Muscle layer of colon (tissue), 2 donors: ENCODE measurements around the gene GRIA4.

ENCODE experiments used
- H3K27ac ChIP-seq: one replicate; pipeline ENCODE4 v1.7.0; 2013; ENCODE audit warnings: low read depth, mild to moderate bottlenecking, low read length, moderate library complexity
- H3K27me3 ChIP-seq, 2 donors: one replicate each; pipeline ENCODE4 v1.7.0; 2013; ENCODE audit warnings: low read length in 2 of 2, mild to moderate bottlenecking in 2 of 2; ENCODE audit not compliant: insufficient read depth in 2 of 2, control insufficient read depth in 1 of 2
- H3K36me3 ChIP-seq: one replicate; pipeline ENCODE4 v1.7.0; 2013; ENCODE audit warnings: mild to moderate bottlenecking, low read length; ENCODE audit not compliant: insufficient read depth
- H3K4me1 ChIP-seq: one replicate; pipeline ENCODE4 v1.7.0; 2013; ENCODE audit warnings: mild to moderate bottlenecking, low read length; ENCODE audit not compliant: insufficient read depth
- H3K4me3 ChIP-seq, 2 donors: one replicate each; pipeline ENCODE4 v1.7.0; 2013; ENCODE audit warnings: low read length in 2 of 2, low read depth in 1 of 2, mild to moderate bottlenecking in 1 of 2, moderate library complexity in 1 of 2
- H3K9ac ChIP-seq: one replicate; pipeline ENCODE4 v1.7.0; 2013; ENCODE audit warnings: low read length
- H3K9me3 ChIP-seq: one replicate; pipeline ENCODE4 v1.7.0; 2013; ENCODE audit warnings: mild to moderate bottlenecking, low read length
- donor health status: abdominal sarcoma.
- donor health status: Adenocarcinoma of cecum.

The GRIA4 gene

DNA sequence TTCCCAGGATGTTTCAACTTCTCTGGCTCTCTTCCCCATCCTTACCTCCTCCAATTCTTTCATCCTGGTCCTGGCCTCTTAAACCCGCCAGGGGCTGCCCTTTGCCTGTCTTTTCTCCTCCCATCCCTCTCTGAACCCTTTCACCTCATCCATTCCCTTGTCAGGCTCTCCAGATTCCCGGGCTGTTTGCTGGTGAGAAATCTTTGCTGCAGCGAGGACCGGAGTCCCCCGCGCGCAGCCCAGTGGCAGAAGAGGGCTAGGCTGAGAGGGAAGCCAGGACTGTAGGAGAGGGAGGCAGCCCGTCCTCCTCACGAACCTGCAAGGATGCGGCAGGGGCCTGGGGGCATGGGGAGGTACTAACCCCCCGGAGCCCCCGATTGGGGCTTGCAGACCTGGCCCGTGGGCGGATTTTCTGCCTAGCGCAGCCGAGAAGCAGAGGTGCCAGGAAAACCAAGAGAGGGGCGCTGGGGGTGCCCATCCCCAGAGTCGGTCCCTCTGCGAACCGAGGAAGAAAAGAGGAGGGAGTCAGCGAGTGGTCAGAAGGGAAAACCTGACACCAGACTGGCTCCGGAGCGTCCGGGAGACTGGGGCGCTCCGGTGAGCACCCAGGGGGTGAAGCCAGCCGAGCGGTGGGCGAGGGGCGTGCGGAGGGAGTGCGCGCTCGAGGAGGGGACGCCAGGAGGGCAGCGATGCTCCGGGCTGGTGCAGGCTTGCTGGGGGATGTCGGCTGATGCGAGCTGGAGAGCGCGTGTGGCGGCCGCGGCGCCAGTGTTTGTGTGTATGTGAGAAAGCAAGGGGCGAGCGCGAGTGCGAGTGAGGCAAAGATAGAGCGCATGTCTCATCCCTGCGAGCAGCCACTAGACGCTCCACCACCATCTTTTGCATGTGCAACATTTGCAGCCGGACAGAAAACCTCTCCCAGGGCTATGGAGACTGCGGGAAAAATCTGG is at the start of gene GRIA4:
Gene GRIA4 (plus strand): TSS at position 242 of the 950 bp plus-strand sequence. CDS start 925 bp downstream, outside the sequence.
- Histone ChIP-seq H3K27ac (no peak within 1 kb of the TSS), H3K4me3 (peak within 1 kb of the TSS; percentile 13 to 45), H3K27me3 (peaks cover 0 to 8% of the 10 kb centered on the region in 2 donors), H3K9ac (no peak within 1 kb of the TSS), H3K4me1 (peaks cover 5% of the 10 kb centered on the region), H3K36me3 (no peaks in the 10 kb centered on the region), H3K9me3 (no peaks in the 10 kb centered on the region)

GRCh38 chr11:105573091-105573490 is 36.8 kb upstream of the GRIA4 start:
- H3K4me1 ChIP-seq, result no peaks in the 10 kb centered on the region
- H3K27ac ChIP-seq, result no peak overlapping the region
- H3K4me3 ChIP-seq, result no peak overlapping the region
- H3K27me3 ChIP-seq, result no peaks in the 10 kb centered on the region
- H3K36me3 ChIP-seq, result no peaks in the 10 kb centered on the region
- no peak overlapping the region for H3K9ac ChIP-seq
- H3K9me3 ChIP-seq, result no peaks in the 10 kb centered on the region

- Histone ChIP-seq H3K9ac (no peak overlapping the region), H3K27me3 (no peaks in the 10 kb centered on the region), H3K27ac (no peak overlapping the region), H3K4me3 (no peak overlapping the region), H3K36me3 (no peaks in the 10 kb centered on the region), H3K4me1 (no peaks in the 10 kb centered on the region), H3K9me3 (no peaks in the 10 kb centered on the region)
These were observed 34.9 kb upstream of the GRIA4 start for GRCh38 chr11:105574974-105575373.

GRCh38 chr11:105577641-105578040 is 32.2 kb upstream of the GRIA4 start:
- Histone ChIP-seq H3K36me3 (no peaks in the 10 kb centered on the region), H3K27ac (no peak overlapping the region), H3K4me1 (no peaks in the 10 kb centered on the region), H3K4me3 (no peak overlapping the region), H3K9ac (no peak overlapping the region), H3K27me3 (no peaks in the 10 kb centered on the region), H3K9me3 (no peaks in the 10 kb centered on the region)

GRCh38 chr11:105579111-105579510 is 30.8 kb upstream of the GRIA4 start:
- Histone ChIP-seq H3K27me3 (no peaks in the 10 kb centered on the region), H3K4me3 (no peak overlapping the region), H3K9me3 (no peaks in the 10 kb centered on the region), H3K9ac (no peak overlapping the region), H3K27ac (no peak overlapping the region), H3K4me1 (no peaks in the 10 kb centered on the region), H3K36me3 (no peaks in the 10 kb centered on the region)

GRCh38 chr11:105582497-105582896 is 27.4 kb upstream of the GRIA4 start:
- no peaks in the 10 kb centered on the region for H3K27me3 ChIP-seq
- no peak overlapping the region for H3K27ac ChIP-seq
- H3K36me3 ChIP-seq, result no peaks in the 10 kb centered on the region
- no peaks in the 10 kb centered on the region for H3K9me3 ChIP-seq
- no peak overlapping the region for H3K4me3 ChIP-seq
- no peaks in the 10 kb centered on the region for H3K4me1 ChIP-seq
- H3K9ac ChIP-seq, result no peak overlapping the region

DNA sequence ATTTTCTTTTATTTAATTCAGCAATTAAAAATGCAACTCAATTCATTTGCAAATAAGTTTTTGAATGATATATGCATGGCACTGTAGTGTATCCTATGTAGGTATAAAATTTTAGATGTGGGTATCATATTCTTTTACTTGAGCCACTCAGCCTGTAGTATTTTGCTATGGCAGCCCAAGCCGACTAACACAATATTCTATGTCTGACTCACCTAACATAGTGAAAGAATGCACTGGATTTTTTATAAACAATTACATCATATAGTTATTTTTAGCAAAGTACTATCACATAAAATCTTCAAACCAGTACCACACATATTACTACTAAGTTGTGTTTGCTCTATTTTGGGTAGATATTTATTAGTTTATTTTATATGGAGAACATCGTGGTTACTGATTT is 21.9 kb upstream of the GRIA4 start:
- no peak overlapping the region for H3K4me3 ChIP-seq
- no peaks in the 10 kb centered on the region for H3K9me3 ChIP-seq
- H3K4me1 ChIP-seq, result no peaks in the 10 kb centered on the region
- H3K27me3 ChIP-seq, result no peaks in the 10 kb centered on the region
- H3K27ac ChIP-seq, result no peak overlapping the region
- H3K9ac ChIP-seq, result no peak overlapping the region
- no peaks in the 10 kb centered on the region for H3K36me3 ChIP-seq

DNA sequence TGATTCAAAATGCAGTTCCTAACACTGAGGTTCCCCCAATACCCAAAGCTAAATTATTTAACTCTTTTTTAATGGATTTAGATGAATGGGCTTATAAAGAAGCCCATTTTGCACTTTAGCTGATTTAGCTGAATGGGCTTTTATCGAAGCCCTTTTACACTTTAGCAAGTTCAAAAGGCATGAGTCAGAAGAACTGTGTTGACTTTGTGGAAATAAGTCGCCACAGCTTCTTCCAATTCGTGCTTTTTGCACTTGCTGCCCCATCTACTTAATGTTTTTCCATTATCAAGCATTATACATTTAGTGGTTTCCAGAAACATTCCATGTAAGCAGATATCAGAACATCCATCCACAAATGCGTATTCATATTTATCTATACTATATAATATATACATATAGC is 20.5 kb upstream of the GRIA4 start:
- Histone ChIP-seq H3K9ac (no peak overlapping the region), H3K36me3 (no peaks in the 10 kb centered on the region), H3K27ac (no peak overlapping the region), H3K27me3 (no peaks in the 10 kb centered on the region), H3K4me3 (no peak overlapping the region), H3K4me1 (no peaks in the 10 kb centered on the region), H3K9me3 (no peaks in the 10 kb centered on the region)

GRCh38 chr11:105592035-105592434 is 17.8 kb upstream of the GRIA4 start:
- Histone ChIP-seq H3K9me3 (no peaks in the 10 kb centered on the region), H3K9ac (no peak overlapping the region), H3K4me1 (no peaks in the 10 kb centered on the region), H3K27me3 (no peaks in the 10 kb centered on the region), H3K27ac (no peak overlapping the region), H3K36me3 (no peaks in the 10 kb centered on the region), H3K4me3 (no peak overlapping the region)

GRCh38 chr11:105598371-105598770 is 11.5 kb upstream of the GRIA4 start:
- Histone ChIP-seq H3K27ac (no peak overlapping the region), H3K9me3 (no peaks in the 10 kb centered on the region), H3K4me3 (no peak overlapping the region), H3K4me1 (no peaks in the 10 kb centered on the region), H3K36me3 (no peaks in the 10 kb centered on the region), H3K9ac (no peak overlapping the region), H3K27me3 (no peaks in the 10 kb centered on the region)

DNA sequence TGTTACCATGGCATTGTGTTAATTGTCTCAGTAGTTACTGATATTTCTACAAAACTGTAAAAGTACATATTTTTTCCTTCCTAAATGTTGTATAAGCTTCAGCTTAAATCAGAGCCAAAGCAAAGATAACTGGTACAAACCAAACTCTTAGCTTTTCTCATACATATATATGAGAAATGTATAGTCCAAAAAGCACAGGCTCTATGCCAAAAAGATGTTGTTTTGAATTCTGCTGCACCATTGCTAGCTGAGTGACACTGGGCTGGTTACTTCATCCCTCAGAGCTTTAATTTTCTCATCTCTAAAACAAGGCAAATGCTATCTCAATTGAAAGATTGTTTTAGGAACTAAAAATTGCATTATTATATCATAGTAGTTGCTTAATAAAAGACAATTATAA is 6.7 kb upstream of the GRIA4 start:
- H3K36me3 ChIP-seq, result no peaks in the 10 kb centered on the region
- no peak overlapping the region for H3K9ac ChIP-seq
- H3K27me3 ChIP-seq, result no peaks in the 10 kb centered on the region
- no peak overlapping the region for H3K4me3 ChIP-seq
- H3K27ac ChIP-seq, result no peak overlapping the region
- no peaks in the 10 kb centered on the region for H3K4me1 ChIP-seq
- no peaks in the 10 kb centered on the region for H3K9me3 ChIP-seq

- H3K9me3 ChIP-seq, result no peaks in the 10 kb centered on the region
- no peak overlapping the region for H3K9ac ChIP-seq
- H3K27ac ChIP-seq, result no peak overlapping the region
- no peaks in the 10 kb centered on the region for H3K36me3 ChIP-seq
- no peak overlapping the region for H3K4me3 ChIP-seq
- H3K4me1 ChIP-seq, result peaks cover 5% of the 10 kb centered on the region
- peaks cover 0 to 8% of the 10 kb centered on the region in 2 donors for H3K27me3 ChIP-seq
These were observed 512 bp upstream of the GRIA4 start for GRCh38 chr11:105609341-105609781.
